IMR-90 (cell line): ENCODE results near the gene MINDY2. TPM values are rescaled to one million over a fixed set of nuclear protein-coding genes. Genes with fewer than 3 reads are reported as not detected.
A peak's percentile ranks its signal among the peaks of the same experiment; 100 is the strongest.

Source experiments
- ATAC-seq: fragments of 200-7000 bp; cut with Tn5 transposase; 2 replicates; pipeline ENCODE4 v1.9.1; 2020; ENCODE audit warnings: low read depth, mild to moderate bottlenecking, moderate library complexity
- BruUV-seq: library from RNA; stranded (reverse); fragments of 400-500 nt; replicated peaks from 2 replicates; lab custom pipeline; 2021; lab: Mats Ljungman, UMichigan
- CTCF ChIA-PET: fragments of 300-600 bp; formaldehyde crosslinking; extraction: SDS; loops from one replicate; lab custom pipeline; 2021; ENCODE audit warnings: antibody characterized with exemption; lab: Yijun Ruan, JAX
- POLR2A ChIA-PET: fragments of 300-600 bp; sonication (Branson Sonifier 250); formaldehyde crosslinking; loops from one replicate; lab custom pipeline; 2022; ENCODE audit warnings: antibody characterized with exemption; ENCODE audit not compliant: unreplicated experiment; lab: Charles Lee
- DNase-seq: peaks from one replicate; pipeline ENCODE4 v3.0.0; 2013
- H2AFZ ChIP-seq: replicated peaks from 2 replicates; pipeline ENCODE3; 2013; ENCODE audit warnings: low read length, mild to moderate bottlenecking; ENCODE audit not compliant: poor library complexity
- H2AK5ac ChIP-seq: 2 replicates; pipeline ENCODE4 v1.6.1; 2013; ENCODE audit warnings: low read depth, low read length, inconsistent platforms
- H2AK9ac ChIP-seq: replicated peaks from 2 replicates; pipeline ENCODE3; 2013; ENCODE audit warnings: mild to moderate bottlenecking, low read depth, low read length, moderate library complexity; ENCODE audit not compliant: poor library complexity
- H2BK120ac ChIP-seq: 2 replicates; pipeline ENCODE4 v1.6.1; 2013; ENCODE audit warnings: low read depth, low read length, inconsistent platforms
- H2BK15ac ChIP-seq: 3 replicates; pipeline ENCODE4 v1.6.1; 2013; ENCODE audit warnings: low read depth, low read length, inconsistent platforms
- H2BK20ac ChIP-seq: 2 replicates; pipeline ENCODE4 v1.6.1; 2013; ENCODE audit warnings: low read depth, mild to moderate bottlenecking, inconsistent platforms, low read length, moderate library complexity
- H2BK5ac ChIP-seq: 2 replicates; pipeline ENCODE4 v1.6.1; 2013; ENCODE audit warnings: mild to moderate bottlenecking, low read depth, low read length, inconsistent platforms; ENCODE audit not compliant: poor library complexity, severe bottlenecking
- H3K14ac ChIP-seq: replicated peaks from 2 replicates; pipeline ENCODE4 v1.6.1; 2013; ENCODE audit warnings: low read depth, low read length, inconsistent platforms
- H3K18ac ChIP-seq: 2 replicates; pipeline ENCODE4 v1.6.1; 2013; ENCODE audit warnings: low read depth, low read length, control low read depth
- H3K23ac ChIP-seq: 2 replicates; pipeline ENCODE4 v1.6.1; 2013; ENCODE audit warnings: low read depth, low read length, inconsistent platforms
- H3K27ac ChIP-seq: 2 replicates; pipeline ENCODE4 v1.5.1; 2013; ENCODE audit warnings: mild to moderate bottlenecking, control low read depth, low read length; ENCODE audit not compliant: insufficient read depth
- H3K27me3 ChIP-seq: 2 replicates; pipeline ENCODE4 v1.6.1; 2013; ENCODE audit warnings: low read length; ENCODE audit not compliant: control insufficient read depth, insufficient read depth
- H3K36me3 ChIP-seq: 2 replicates; pipeline ENCODE4 v1.6.1; 2013; ENCODE audit warnings: low read length, mixed read lengths; ENCODE audit not compliant: control insufficient read depth, insufficient read depth
- H3K4ac ChIP-seq: 2 replicates; pipeline ENCODE4 v1.6.1; 2013; ENCODE audit warnings: low read depth, low read length, inconsistent platforms
- H3K4me1 ChIP-seq: 2 replicates; pipeline ENCODE4 v1.6.1; 2013; ENCODE audit warnings: low read length, mixed read lengths; ENCODE audit not compliant: control insufficient read depth, insufficient read depth
- H3K4me2 ChIP-seq: 2 replicates; pipeline ENCODE4 v1.6.1; 2013; ENCODE audit warnings: low read depth, mild to moderate bottlenecking, control low read depth, low read length, moderate library complexity
- H3K4me3 ChIP-seq: 2 replicates; pipeline ENCODE4 v1.5.1; 2013; ENCODE audit warnings: low read depth, mild to moderate bottlenecking, control low read depth, low read length, moderate library complexity; ENCODE audit not compliant: insufficient read depth
- H3K56ac ChIP-seq: 2 replicates; pipeline ENCODE4 v1.6.1; 2013; ENCODE audit warnings: low read length, inconsistent platforms; ENCODE audit not compliant: insufficient read depth; ENCODE audit errors: extremely low read depth
- H3K79me1 ChIP-seq, 2 experiments: 2 replicates each; pipeline ENCODE4 v1.6.1; 2013; ENCODE audit warnings: low read length in 2 of 2, inconsistent platforms in 1 of 2, low read depth in 1 of 2
- H3K9ac ChIP-seq: 2 replicates; pipeline ENCODE4 v1.6.1; 2013; ENCODE audit warnings: low read depth, low read length, control low read depth
- H3K9me1 ChIP-seq: 2 replicates; pipeline ENCODE4 v1.6.1; 2013; ENCODE audit warnings: low read length, inconsistent platforms; ENCODE audit not compliant: insufficient read depth
- H3K9me3 ChIP-seq: 2 replicates; pipeline ENCODE4 v1.6.1; 2013; ENCODE audit warnings: low read length; ENCODE audit not compliant: control insufficient read depth, insufficient read depth
- H4K20me1 ChIP-seq: 2 replicates; pipeline ENCODE4 v1.6.1; 2013; ENCODE audit warnings: low read length, inconsistent platforms; ENCODE audit not compliant: insufficient read depth
- H4K5ac ChIP-seq: 2 replicates; pipeline ENCODE4 v1.6.1; 2013; ENCODE audit warnings: mild to moderate bottlenecking, low read depth, low read length, control low read depth
- H4K8ac ChIP-seq, 2 experiments: 2 replicates each; pipeline ENCODE4 v1.6.1; 2013; ENCODE audit warnings: low read depth in 2 of 2, low read length in 2 of 2, control low read depth in 1 of 2, inconsistent platforms in 1 of 2
- H4K91ac ChIP-seq: 2 replicates; pipeline ENCODE4 v1.6.1; 2013; ENCODE audit warnings: low read depth, low read length, inconsistent platforms; ENCODE audit not compliant: insufficient read depth
- CEBPB ChIP-seq: IDR thresholded peaks from 2 replicates; pipeline ENCODE4 v1.6.1; 2012; ENCODE audit warnings: low read depth, low read length, improper control_type of control experiment
- CTCF ChIP-seq: conservative IDR thresholded peaks from 2 replicates; pipeline ENCODE4 v1.5.1; 2012; ENCODE audit warnings: mild to moderate bottlenecking, low read depth, low read length, improper control_type of control experiment
- FOS ChIP-seq: fragments of 150-350 bp; IDR thresholded peaks from 2 replicates; pipeline ENCODE4 v1.6.1; 2016; ENCODE audit warnings: low read depth, low read length
- MXI1 ChIP-seq: IDR thresholded peaks from 2 replicates; pipeline ENCODE4 v1.6.1; 2012; ENCODE audit warnings: low read depth, mild to moderate bottlenecking, low read length, moderate library complexity, borderline replicate concordance
- RAD21 ChIP-seq: IDR thresholded peaks from 2 replicates; pipeline ENCODE4 v1.6.1; 2012; ENCODE audit warnings: low read length, improper control_type of control experiment
- RCOR1 ChIP-seq: IDR thresholded peaks from 2 replicates; pipeline ENCODE4 v1.6.1; 2012; ENCODE audit warnings: mild to moderate bottlenecking, low read length, improper control_type of control experiment; ENCODE audit not compliant: insufficient replicate concordance
- RFX5 ChIP-seq: IDR thresholded peaks from 2 replicates; pipeline ENCODE4 v1.8.0; 2012; ENCODE audit warnings: low read depth, mild to moderate bottlenecking, low read length, moderate library complexity
- dilution Hi-C: fragments of 300-500 bp; cut with HindIII; formaldehyde crosslinking; loops from one replicate; pipeline ENCODE4 v1.14.3; 2018; ENCODE audit warnings: low sequenced_read_pairs; ENCODE audit not compliant: unreplicated experiment
- in situ Hi-C: fragments of 300-500 bp; cut with MboI; formaldehyde crosslinking; loops from 3 replicates; pipeline ENCODE4 v1.14.3; 2019; ENCODE audit warnings: low sequenced_read_pairs, inconsistent platforms, mixed read lengths
- intact Hi-C: fragments of 100-400 bp; cut with micrococcal nuclease; formaldehyde crosslinking; loops from 2 replicates; pipeline ENCODE4 v1.10.0; 2022
- polyA plus RNA-seq, 3 experiments: library from polyadenylated mRNA; depleted of rRNA; stranded (reverse); fragments of >200 nt; gene quantifications; 2 replicates each; pipeline ENCODE4 v1.2.3, GENCODE V29; 2012; ENCODE audit warnings: low replicate concordance in 1 of 3
- total RNA-seq: library from RNA; depleted of rRNA; stranded (reverse); fragments of >200 nt; gene quantifications from 2 replicates; pipeline ENCODE4 v1.2.3, GENCODE V29; 2012
- TF ChIP-seq, protein P1 (sequence below): fragments of 150-350 bp; IDR thresholded peaks from 2 replicates; pipeline ENCODE4 v1.6.1; 2017; ENCODE audit warnings: mild to moderate bottlenecking, antibody characterized with exemption, low read length, low read depth

MINDY2 gene
- total and polyA plus RNA-seq, 2 of the 4 experiments (the other 2 are of a cell fraction) = 4.0 to 9.3 TPM

GRCh38 chr15:58875343-58875742, 104.2 kb downstream of the MINDY2 start:
- no peak overlapping the region for H3K9ac ChIP-seq
- no peak overlapping the region for H3K4ac ChIP-seq
- no peak overlapping the region for H2AK5ac ChIP-seq
- H3K23ac ChIP-seq = no peak overlapping the region
- no peak overlapping the region for H3K14ac ChIP-seq
- no peak overlapping the region for H2BK20ac ChIP-seq
- no peak overlapping the region for H2AFZ ChIP-seq
- no TSS peak for BruUV-seq
- intact Hi-C loops (no loop called here), dilution Hi-C loops (no loop called here), in situ Hi-C loops (no loop called here)
- no peak overlapping the region for H4K91ac ChIP-seq
- H3K56ac ChIP-seq = no peak overlapping the region
- peaks cover 19% of the 10 kb centered on the region for H3K36me3 ChIP-seq
- no peak overlapping the region for H2BK5ac ChIP-seq
- DNase-seq (peak; percentile 5), ATAC-seq (no peak)
- H3K27me3 ChIP-seq = no peaks in the 10 kb centered on the region
- no peak overlapping the region for H4K5ac ChIP-seq
- H2AK9ac ChIP-seq = no peak overlapping the region
- ChIA-PET CTCF (interaction anchor here (1.0 kb wide), 1 partner anchor 23 kb away, joined by 3 read pairs; no protein-coding TSS in a partner anchor), POLR2A (no interaction called here)
- no peak overlapping the region for H2BK15ac ChIP-seq
- H3K9me3 ChIP-seq = no peaks in the 10 kb centered on the region
- H3K27ac ChIP-seq = peak overlapping the region; percentile 4; the same call in 1 of the 2 replicates
- no peaks in the 10 kb centered on the region for H4K20me1 ChIP-seq
- TF ChIP-seq, protein P1, sequence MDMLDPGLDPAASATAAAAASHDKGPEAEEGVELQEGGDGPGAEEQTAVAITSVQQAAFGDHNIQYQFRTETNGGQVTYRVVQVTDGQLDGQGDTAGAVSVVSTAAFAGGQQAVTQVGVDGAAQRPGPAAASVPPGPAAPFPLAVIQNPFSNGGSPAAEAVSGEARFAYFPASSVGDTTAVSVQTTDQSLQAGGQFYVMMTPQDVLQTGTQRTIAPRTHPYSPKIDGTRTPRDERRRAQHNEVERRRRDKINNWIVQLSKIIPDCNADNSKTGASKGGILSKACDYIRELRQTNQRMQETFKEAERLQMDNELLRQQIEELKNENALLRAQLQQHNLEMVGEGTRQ = no peak
- TF ChIP-seq RCOR1 (no peak), RAD21 (no peak), CTCF (no peak), MXI1 (no peak), CEBPB (no peak), RFX5 (no peak), FOS (no peak)
- no peak overlapping the region for H4K8ac ChIP-seq
- peaks cover 3 to 6% of the 10 kb centered on the region in 2 experiments; a peak in 1 of 4 replicates for H3K79me1 ChIP-seq
- H3K4me2 ChIP-seq = no peak overlapping the region
- H3K4me3 ChIP-seq = no peak overlapping the region
- no peaks in the 10 kb centered on the region; the same call in 1 of the 2 replicates for H3K9me1 ChIP-seq
- no peak overlapping the region for H2BK120ac ChIP-seq
- no peak overlapping the region for H3K18ac ChIP-seq
- peaks cover 2% of the 10 kb centered on the region; the same call in 1 of the 2 replicates for H3K4me1 ChIP-seq
